ENCODE measurements around the gene SLC6A20. TPM values are rescaled to one million over a fixed set of nuclear protein-coding genes. Genes with fewer than 3 reads are reported as not detected.

The SLC6A20 gene
- total RNA-seq, 1 donor, result not detected

- no peak for TF ChIP-seq CTCF (IDR thresholded peaks at IDR 0.05; ENCODE audit: insufficient read depth, low read depth, low read length)
Observed at GRCh38 chr3:45803252-45803935, 7.1 kb upstream of the SLC6A20 start.

GRCh38 chr3:45802146-45802545 lies 5.8 kb upstream of the SLC6A20 start:
- TF ChIP-seq CTCF (IDR thresholded peaks at IDR 0.05; ENCODE audit: insufficient read depth, low read depth, low read length), result no peak
- DNase-seq (ENCODE audit: low read depth), result no peak
- H3K4me3 ChIP-seq (ENCODE audit: low read depth, low read length), result no peak overlapping the region

More at GRCh38 chr3:45803252-45803935, 7.1 kb upstream of the SLC6A20 start:
- DNase-seq (ENCODE audit: low read depth), result no peak
- H3K4me3 ChIP-seq (ENCODE audit: low read depth, low read length), result no peak overlapping the region

GRCh38 chr3:45800611-45801010 lies 4.3 kb upstream of the SLC6A20 start:
- TF ChIP-seq CTCF (IDR thresholded peaks at IDR 0.05; ENCODE audit: insufficient read depth, low read depth, low read length), result no peak
- H3K4me3 ChIP-seq (ENCODE audit: low read depth, low read length), result no peak overlapping the region
- DNase-seq (ENCODE audit: low read depth), result no peak

GRCh38 chr3:45799586-45799985 lies 3.2 kb upstream of the SLC6A20 start:
- no peak for TF ChIP-seq CTCF (IDR thresholded peaks at IDR 0.05; ENCODE audit: insufficient read depth, low read depth, low read length)
- H3K4me3 ChIP-seq (ENCODE audit: low read depth, low read length), result no peak overlapping the region
- DNase-seq (ENCODE audit: low read depth), result no peak

GRCh38 chr3:45798034-45798433 lies 1.7 kb upstream of the SLC6A20 start:
- no peak for DNase-seq (ENCODE audit: low read depth)
- no peak for TF ChIP-seq CTCF (IDR thresholded peaks at IDR 0.05; ENCODE audit: insufficient read depth, low read depth, low read length)
- no peak overlapping the region for H3K4me3 ChIP-seq (ENCODE audit: low read depth, low read length)

GRCh38 chr3:45796902-45797637 lies 734 bp upstream of the SLC6A20 start:
- H3K4me3 ChIP-seq (ENCODE audit: low read depth, low read length), result no peak overlapping the region
- no peak for TF ChIP-seq CTCF (IDR thresholded peaks at IDR 0.05; ENCODE audit: insufficient read depth, low read depth, low read length)
- DNase-seq (ENCODE audit: low read depth), result no peak

Data from fibroblast of villous mesenchyme (primary cell).